Neutrophil (primary cell): ENCODE measurements around the gene RAD54L.
A peak's percentile ranks its signal among the peaks of the same experiment; 100 is the strongest.

Experiments
- H3K27ac ChIP-seq: fragments of 200-600 bp; sonication (generic); 2 replicates; pipeline ENCODE4 v1.5.1; 2016; ENCODE audit warnings: mild to moderate bottlenecking, moderate library complexity
- H3K27me3 ChIP-seq: fragments of 200-600 bp; sonication (generic); 2 replicates; pipeline ENCODE4 v1.6.0; 2016; ENCODE audit warnings: mild to moderate bottlenecking
- H3K36me3 ChIP-seq: fragments of 200-600 bp; sonication (generic); 2 replicates; pipeline ENCODE4 v1.5.1; 2017
- H3K4me1 ChIP-seq, 2 experiments: fragments of 200-600 bp in 1 of 2; sonication (generic) in 1 of 2; 1 replicate in 1 of 2; 2 replicates in 1 of 2; pipeline versions ENCODE4 v1.5.1 to v1.6.1; 2013 to 2016; ENCODE audit warnings: low read depth in 1 of 2, low read length in 1 of 2, mild to moderate bottlenecking in 1 of 2, moderate library complexity in 1 of 2; ENCODE audit not compliant: control insufficient read depth in 1 of 2, insufficient read depth in 1 of 2
- H3K4me3 ChIP-seq, 2 experiments: fragments of 200-600 bp in 1 of 2; sonication (generic) in 1 of 2; 1 replicate in 1 of 2; 2 replicates in 1 of 2; pipeline ENCODE4 v1.5.1; 2013 to 2016; ENCODE audit warnings: low read depth in 1 of 2, low read length in 1 of 2, mild to moderate bottlenecking in 1 of 2, moderate library complexity in 1 of 2
- H3K9me3 ChIP-seq: fragments of 200-600 bp; sonication (generic); 2 replicates; pipeline ENCODE4 v1.5.1; 2016
- CTCF ChIP-seq: fragments of 200-600 bp; sonication (generic); IDR thresholded peaks from 2 replicates; pipeline ENCODE4 v1.5.1; 2016; ENCODE audit warnings: antibody characterized with exemption

Gene RAD54L

GRCh38 chr1:46289976-46290375, 42.4 kb downstream of the RAD54L start:
- TF ChIP-seq CTCF = no peak
- peaks cover 21 to 25% of the 10 kb centered on the region in 2 experiments for H3K4me1 ChIP-seq
- H3K4me3 ChIP-seq = no peak overlapping the region
- H3K36me3 ChIP-seq = peaks cover 21% of the 10 kb centered on the region
- H3K27me3 ChIP-seq = no peaks in the 10 kb centered on the region
- no peaks in the 10 kb centered on the region for H3K9me3 ChIP-seq
- H3K27ac ChIP-seq = no peak overlapping the region

GRCh38 chr1:46295306-46295705, 47.7 kb downstream of the RAD54L start:
- Histone ChIP-seq H3K27ac (no peak overlapping the region), H3K9me3 (no peaks in the 10 kb centered on the region), H3K27me3 (no peaks in the 10 kb centered on the region), H3K4me3 (no peak overlapping the region), H3K36me3 (peaks cover 37% of the 10 kb centered on the region), H3K4me1 (peaks cover 0 to 3% of the 10 kb centered on the region in 2 experiments)
- no peak for TF ChIP-seq CTCF

- Histone ChIP-seq H3K27me3 (no peaks in the 10 kb centered on the region), H3K27ac (no peak overlapping the region), H3K4me1 (peaks cover 25 to 26% of the 10 kb centered on the region in 2 experiments), H3K9me3 (no peaks in the 10 kb centered on the region), H3K4me3 (no peak overlapping the region), H3K36me3 (peaks cover 37% of the 10 kb centered on the region)
- no peak for TF ChIP-seq CTCF
Measured at GRCh38 chr1:46298387-46298786, 50.8 kb downstream of the RAD54L start.

- H3K4me3 ChIP-seq = peak overlapping the region; percentile 82 to 91
- peaks cover 39% of the 10 kb centered on the region in 2 experiments for H3K4me1 ChIP-seq
- no peak for TF ChIP-seq CTCF
- H3K9me3 ChIP-seq = no peaks in the 10 kb centered on the region
- peaks cover 20% of the 10 kb centered on the region for H3K36me3 ChIP-seq
- H3K27ac ChIP-seq = peak overlapping the region; percentile 91
- no peaks in the 10 kb centered on the region for H3K27me3 ChIP-seq
Measured at GRCh38 chr1:46300673-46301405, 53.3 kb downstream of the RAD54L start.

GRCh38 chr1:46301406-46301807, 53.8 kb downstream of the RAD54L start:
- Histone ChIP-seq H3K9me3 (no peaks in the 10 kb centered on the region), H3K4me1 (peaks cover 39% of the 10 kb centered on the region in 2 experiments), H3K36me3 (peaks cover 15% of the 10 kb centered on the region), H3K27ac (peak overlapping the region; percentile 91), H3K27me3 (no peaks in the 10 kb centered on the region), H3K4me3 (peak overlapping the region; percentile 82 to 91)
- TF ChIP-seq CTCF = no peak
